ENCODE data around the gene DHX16. TPM values are rescaled to one million over a fixed set of nuclear protein-coding genes. Genes with fewer than 3 reads are reported as not detected.

DHX16 gene
- total RNA-seq, 1 experiment from 2014 or later, result 34.8 TPM

DNA sequence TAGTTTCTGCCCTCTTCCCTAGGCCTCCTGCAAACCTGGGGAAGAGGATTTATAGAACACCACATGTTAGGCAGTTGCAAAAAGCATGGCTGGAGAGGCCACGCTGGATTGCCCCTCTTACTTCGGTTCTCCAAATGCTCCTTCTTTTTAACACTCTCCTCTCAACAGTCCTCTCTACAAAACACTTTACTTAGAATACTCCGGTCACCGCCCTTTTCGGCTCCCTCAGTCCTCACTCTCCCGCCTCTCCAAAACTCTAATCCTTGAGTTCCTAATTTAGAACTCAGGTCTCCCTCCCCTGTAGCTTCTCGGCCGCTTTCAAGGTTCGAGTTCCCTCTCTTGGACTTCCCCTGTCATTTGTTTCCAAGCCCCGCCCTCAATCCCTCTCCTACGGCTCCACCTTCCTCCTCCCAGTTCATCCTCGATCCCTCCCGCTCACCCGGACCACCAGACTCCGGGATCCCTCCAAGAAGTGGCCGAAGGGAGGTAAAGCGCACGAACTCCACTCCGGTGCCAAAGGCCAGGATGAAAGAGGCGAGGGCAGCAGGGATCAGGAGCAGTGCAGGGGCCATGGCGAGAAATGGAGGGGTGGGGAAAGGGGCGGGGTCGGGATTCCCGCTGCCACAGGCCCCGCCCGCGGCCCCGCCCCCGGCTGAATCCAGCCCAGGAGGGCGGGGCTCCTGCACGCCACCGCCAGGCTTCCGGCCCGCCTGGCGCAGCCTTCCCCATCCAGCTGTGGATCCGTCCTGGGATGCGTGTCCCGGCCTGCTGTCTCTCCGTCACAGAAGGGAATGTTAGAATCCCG, 17.8 kb upstream of the DHX16 start, which contains the start of gene NRM:
TSS of gene NRM (minus strand) at position 582 of the 805 bp plus-strand sequence. CDS start at position 572, 10 bp downstream.
- no peak within 1 kb of the TSS for H2BK12ac ChIP-seq (ENCODE audit: insufficient read length, low read depth, low read length)
- peak; percentile 84 for DNase-seq
- no peak within 1 kb of the TSS for H4K5ac ChIP-seq (ENCODE audit: insufficient read length, low read depth, low read length)
- no peak within 1 kb of the TSS for H2BK5ac ChIP-seq (ENCODE audit: insufficient read length, low read length)
- no peak within 1 kb of the TSS for H3K14ac ChIP-seq (ENCODE audit: insufficient read depth, low read length)
- no peaks in the 10 kb centered on the region for H4K20me1 ChIP-seq (ENCODE audit: control insufficient read depth, insufficient read depth, insufficient read length)
- H4K8ac ChIP-seq (replicated peaks; ENCODE audit: insufficient read length, low read depth, low read length), result no peak within 1 kb of the TSS
- peak within 1 kb of the TSS; percentile 89 for H3K4me2 ChIP-seq (ENCODE audit: insufficient read depth, insufficient read length, low read length)
- H2BK20ac ChIP-seq (ENCODE audit: low read depth, low read length, poor library complexity, severe bottlenecking), result no peak within 1 kb of the TSS
- peak within 1 kb of the TSS; percentile 88 to 90 for H3K4me3 Mint-ChIP-seq
- no CpG with 5 or more reads among the region's 40 CpGs for WGBS (ENCODE audit: extremely low coverage, insufficient read length, low lambda C conversion rate)
- H3K4me1 ChIP-seq (ENCODE audit: insufficient read depth, low read length), result peaks cover 3% of the 10 kb centered on the region; the same call in 1 of the 2 replicates
- H3K27ac Mint-ChIP-seq, result peak within 1 kb of the TSS; percentile 77 to 90 (median 88)
- H2AFZ ChIP-seq (ENCODE audit: low read length), result no peak within 1 kb of the TSS
- H3K27me3 Mint-ChIP-seq (ENCODE audit: low read depth), result peaks cover 3% of the 10 kb centered on the region; the same call in 1 of the 2 replicates
- peaks cover 40 to 42% of the 10 kb centered on the region in 2 experiments for H3K4me1 Mint-ChIP-seq
- H3K9ac ChIP-seq (ENCODE audit: extremely low read depth, insufficient read length, low read length), result peak within 1 kb of the TSS; percentile 54
- no peak within 1 kb of the TSS for H3K56ac ChIP-seq (ENCODE audit: insufficient read length, low read depth, low read length)
- H3K4ac ChIP-seq (ENCODE audit: low read depth, low read length), result no peak within 1 kb of the TSS
- no peak within 1 kb of the TSS for H3K23ac ChIP-seq (ENCODE audit: insufficient read length, low read depth, low read length)
- H3K79me2 ChIP-seq (ENCODE audit: insufficient read depth, low read length), result peaks cover 2% of the 10 kb centered on the region; the same call in 1 of the 2 replicates
- H2BK15ac ChIP-seq (ENCODE audit: low read depth, low read length), result no peak within 1 kb of the TSS
- no peak within 1 kb of the TSS for H2AK5ac ChIP-seq (ENCODE audit: insufficient read length, low read length)
- peaks cover 4 to 13% (median 8%) of the 10 kb centered on the region in 3 experiments; a peak in 5 of 7 replicates for H3K36me3 Mint-ChIP-seq (ENCODE audit: insufficient read depth in 1 of 3, low read depth in 3 of 3)
- H3K27ac ChIP-seq (ENCODE audit: insufficient read length, low read depth, low read length), result no peak within 1 kb of the TSS
- no peak within 1 kb of the TSS for H4K91ac ChIP-seq (ENCODE audit: insufficient read length, low read depth, low read length)
- H3K27me3 ChIP-seq (ENCODE audit: insufficient read depth, low read length), result no peaks in the 10 kb centered on the region
- no peak within 1 kb of the TSS for H3K18ac ChIP-seq (ENCODE audit: insufficient read length, low read depth, low read length)
- H3K9me3 ChIP-seq (ENCODE audit: control insufficient read depth, low read depth, low read length), result no peaks in the 10 kb centered on the region
- H3K9me3 Mint-ChIP-seq, result no peaks in the 10 kb centered on the region
- H3K79me1 ChIP-seq (ENCODE audit: insufficient read depth, low read depth, low read length, poor library complexity, severe bottlenecking), result no peaks in the 10 kb centered on the region
- no peak within 1 kb of the TSS for H3T11ph ChIP-seq (ENCODE audit: low read length)
- peaks cover 28% of the 10 kb centered on the region for H3K23me2 ChIP-seq (ENCODE audit: insufficient read length, low read depth, low read length, poor library complexity, severe bottlenecking)
- no peak within 1 kb of the TSS for H2BK120ac ChIP-seq (ENCODE audit: low read depth, low read length, poor library complexity, severe bottlenecking)
- TF ChIP-seq, protein P1, sequence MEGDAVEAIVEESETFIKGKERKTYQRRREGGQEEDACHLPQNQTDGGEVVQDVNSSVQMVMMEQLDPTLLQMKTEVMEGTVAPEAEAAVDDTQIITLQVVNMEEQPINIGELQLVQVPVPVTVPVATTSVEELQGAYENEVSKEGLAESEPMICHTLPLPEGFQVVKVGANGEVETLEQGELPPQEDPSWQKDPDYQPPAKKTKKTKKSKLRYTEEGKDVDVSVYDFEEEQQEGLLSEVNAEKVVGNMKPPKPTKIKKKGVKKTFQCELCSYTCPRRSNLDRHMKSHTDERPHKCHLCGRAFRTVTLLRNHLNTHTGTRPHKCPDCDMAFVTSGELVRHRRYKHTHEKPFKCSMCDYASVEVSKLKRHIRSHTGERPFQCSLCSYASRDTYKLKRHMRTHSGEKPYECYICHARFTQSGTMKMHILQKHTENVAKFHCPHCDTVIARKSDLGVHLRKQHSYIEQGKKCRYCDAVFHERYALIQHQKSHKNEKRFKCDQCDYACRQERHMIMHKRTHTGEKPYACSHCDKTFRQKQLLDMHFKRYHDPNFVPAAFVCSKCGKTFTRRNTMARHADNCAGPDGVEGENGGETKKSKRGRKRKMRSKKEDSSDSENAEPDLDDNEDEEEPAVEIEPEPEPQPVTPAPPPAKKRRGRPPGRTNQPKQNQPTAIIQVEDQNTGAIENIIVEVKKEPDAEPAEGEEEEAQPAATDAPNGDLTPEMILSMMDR (conservative IDR thresholded peaks at IDR 0.05), result no peak

All from H9 (cell line).